Transverse colon (tissue), 4 donors: ENCODE measurements around the gene LONP1. TPM values are rescaled to one million over a fixed set of nuclear protein-coding genes. Genes with fewer than 3 reads are reported as not detected.
A peak's percentile ranks its signal among the peaks of the same experiment; 100 is the strongest.

Source experiments
- DNase-seq: peaks from one replicate; pipeline ENCODE4 v3.0.0-alpha.2; 2019
- H3K27ac ChIP-seq, 4 donors: fragments of 200-600 bp; sonication (generic); 2 replicates each; pipeline ENCODE4 v1.5.1; 2016 to 2018; ENCODE audit warnings: inconsistent platforms in 4 of 4
- H3K27me3 ChIP-seq: fragments of 200-600 bp; sonication (generic); 2 replicates; pipeline ENCODE4 v1.5.1; 2017; ENCODE audit warnings: inconsistent platforms
- H3K36me3 ChIP-seq, 4 donors: fragments of 200-600 bp; sonication (generic); 2 replicates each; pipeline ENCODE4 v1.5.1; 2017 to 2019; ENCODE audit warnings: inconsistent platforms in 4 of 4
- H3K4me1 ChIP-seq, 4 donors: fragments of 200-600 bp; sonication (generic); 2 replicates each; pipeline ENCODE4 v1.5.1; 2017 to 2020; ENCODE audit warnings: inconsistent platforms in 4 of 4
- H3K4me3 ChIP-seq, 4 donors: fragments of 200-600 bp; sonication (generic); 1 replicate in 1 of 4; 2 replicates in 3 of 4; pipeline versions ENCODE4 v1.5.1 to v1.6.1; 2017 to 2019; ENCODE audit warnings: inconsistent platforms in 4 of 4
- H3K9me3 ChIP-seq, 2 donors: fragments of 200-600 bp; sonication (generic); 2 replicates each; pipeline ENCODE4 v1.5.1; 2017 to 2019; ENCODE audit warnings: inconsistent platforms in 2 of 2
- CTCF ChIP-seq, 5 experiments: fragments of 200-600 bp in 3 of 5; fragments of 450-650 bp in 2 of 5; sonication (generic) in 3 of 5; IDR thresholded peaks; 1 replicate in 2 of 5; 2 replicates in 3 of 5; pipeline ENCODE4 v1.5.1; 2016 to 2017; ENCODE audit warnings: antibody characterized with exemption in 5 of 5, inconsistent platforms in 3 of 5, mild to moderate bottlenecking in 2 of 5, moderate library complexity in 1 of 5
- EP300 ChIP-seq: sonication (generic); formaldehyde crosslinking; IDR thresholded peaks from one replicate; pipeline ENCODE4 v1.6.1; 2017; ENCODE audit warnings: antibody characterized with exemption, low read depth
- POLR2A ChIP-seq: fragments of 450-650 bp; IDR thresholded peaks from one replicate; pipeline ENCODE4 v1.6.1; 2016; ENCODE audit warnings: antibody characterized with exemption, mild to moderate bottlenecking, moderate library complexity
- POLR2AphosphoS5 ChIP-seq, 3 donors: sonication (generic); formaldehyde crosslinking; IDR thresholded peaks; one replicate each; pipeline ENCODE4 v1.6.1; 2016; ENCODE audit warnings: antibody characterized with exemption in 3 of 3
- WGBS, 2 donors: methylation state at CpG; one replicate each; pipeline ENCODE4 v1.1.5; 2018; ENCODE audit warnings: low coverage in 1 of 2; 5-methylcytosine and 5-hydroxymethylcytosine counted together
- in situ Hi-C, 4 donors: fragments of 200-750 bp; cut with MboI; loops; one replicate each; pipeline versions ENCODE4 v1.15.0 to v1.15.1; 2017; ENCODE audit warnings: low sequenced_read_pairs in 3 of 4, low pct_ligation_motif_present in 1 of 4, low pct_unique_long_range_greater_than_20kb in 1 of 4
- intact Hi-C: fragments of 100-400 bp; cut with DNase I; formaldehyde crosslinking; loops from one replicate; pipeline ENCODE4 v1.15.1; 2023; ENCODE audit warnings: low total_unique reads
- total RNA-seq, 4 donors: library from RNA; depleted of rRNA; stranded (reverse); fragments of >200 nt; gene quantifications; one replicate each; pipeline ENCODE4 v1.1.0, GENCODE V29; 2016

Gene LONP1
- total RNA-seq, 4 donors from 2014 or later, result 28.7 to 164 (median 39.8) TPM

- 80 to 94% methylated on average over 5 to 10 of the region's 10 CpGs for WGBS, 2 donors
- Histone ChIP-seq H3K27ac (no peak overlapping the region), H3K9me3 (no peaks in the 10 kb centered on the region), H3K4me3 (no peak overlapping the region), H3K27me3 (no peaks in the 10 kb centered on the region), H3K4me1 (peaks cover 11 to 30% (median 23%) of the 10 kb centered on the region in 4 donors), H3K36me3 (no peaks in the 10 kb centered on the region)
- intact Hi-C loops, result no loop called here
- TF ChIP-seq POLR2A (no peak), POLR2AphosphoS5 (IDR thresholded peaks at IDR 0.05) (no peak), CTCF (IDR thresholded peaks at IDR 0.05) (no peak)
- DNase-seq, result no peak
- in situ Hi-C loops, result no loop called here
Observed at GRCh38 chr19:5683177-5683886, 36.6 kb downstream of the LONP1 start.

- intact Hi-C loops, result no loop called here
- Histone ChIP-seq H3K9me3 (no peaks in the 10 kb centered on the region), H3K27me3 (no peaks in the 10 kb centered on the region), H3K4me3 (no peak overlapping the region), H3K36me3 (no peaks in the 10 kb centered on the region), H3K4me1 (peaks cover 11 to 24% (median 18%) of the 10 kb centered on the region in 4 donors), H3K27ac (no peak overlapping the region)
- in situ Hi-C loops, result no loop called here
- no peak for DNase-seq
- no peak for TF ChIP-seq EP300
- no peak for TF ChIP-seq CTCF (IDR thresholded peaks at IDR 0.05)
- WGBS, 2 donors, result 82 to 84% methylated on average over 3 of the region's 3 CpGs
Observed at GRCh38 chr19:5682107-5682482, 37.9 kb downstream of the LONP1 start.

- H3K36me3 ChIP-seq, result no peaks in the 10 kb centered on the region
- TF ChIP-seq CTCF (IDR thresholded peaks at IDR 0.05), result no peak
- no peak for TF ChIP-seq POLR2AphosphoS5 (IDR thresholded peaks at IDR 0.05)
- no peak for TF ChIP-seq POLR2A
- no peak for TF ChIP-seq EP300
- no peaks in the 10 kb centered on the region for H3K27me3 ChIP-seq
- intact Hi-C loops, result no loop called here
- H3K4me3 ChIP-seq, result peak overlapping the region in 3 of 4 donors; percentile 85 to 99 (median 91)
- H3K27ac ChIP-seq, result peak overlapping the region in 1 of 4 donors; percentile 92
- WGBS, 2 donors, result 63 to 86% methylated on average over 5 to 17 of the region's 17 CpGs
- in situ Hi-C loops, result no loop called here
- no peak for DNase-seq
- H3K4me1 ChIP-seq, result peaks cover 11 to 21% (median 17%) of the 10 kb centered on the region in 4 donors
- H3K9me3 ChIP-seq, result no peaks in the 10 kb centered on the region
Observed at GRCh38 chr19:5681391-5682106, 38.4 kb downstream of the LONP1 start.

GRCh38 chr19:5680437-5681368 lies 39.2 kb downstream of the LONP1 start, which contains the start of the genes HSD11B1L and MICOS13:
Gene HSD11B1L, plus strand, starts transcription at chr19:5681027. Its CDS starts 3,806 bp downstream, at chr19:5684833.
Gene MICOS13, minus strand, starts transcription at chr19:5680516. Its CDS starts 30 bp downstream, at chr19:5680486.
- Histone ChIP-seq H3K9me3 (no peaks in the 10 kb centered on the region), H3K4me1 (peaks cover 11 to 15% (median 14%) of the 10 kb centered on the region in 4 donors), H3K27ac (peak within 1 kb of the TSS; percentile 87 to 94 (median 93)), H3K36me3 (no peaks in the 10 kb centered on the region), H3K4me3 (peak within 1 kb of the TSS; percentile 82 to 99 (median 88)), H3K27me3 (no peaks in the 10 kb centered on the region)
- DNase-seq, result peak; percentile 99
- peak; percentile 46 to 74 (median 62) for TF ChIP-seq POLR2AphosphoS5 (IDR thresholded peaks at IDR 0.05)
- TF ChIP-seq EP300, result no peak
- peak in 1 of 5 experiments; percentile 1 for TF ChIP-seq CTCF (IDR thresholded peaks at IDR 0.05)
- TF ChIP-seq POLR2A, result peak; percentile 43
- 2% methylated on average over 73 of the region's 94 CpGs; no CpG with 5 or more reads in 1 of the 2 donors for WGBS, 2 donors
- in situ Hi-C loops (no loop called here), intact Hi-C loops (no loop called here)
